Skeletal muscle satellite cell (primary cell): ENCODE data around the gene IGFBP5.

ENCODE experiments used
- H3K27me3 ChIP-seq: 2 replicates; pipeline ENCODE4 v1.7.0; 2013; ENCODE audit warnings: low read length; ENCODE audit not compliant: control insufficient read depth, insufficient read depth
- H3K36me3 ChIP-seq: 2 replicates; pipeline ENCODE4 v1.7.0; 2013; ENCODE audit warnings: mild to moderate bottlenecking, control low read depth, low read length; ENCODE audit not compliant: insufficient read depth
- H3K4me1 ChIP-seq: 2 replicates; pipeline ENCODE4 v1.7.0; 2013; ENCODE audit warnings: low read length; ENCODE audit not compliant: control insufficient read depth, insufficient read depth
- H3K4me2 ChIP-seq: 2 replicates; pipeline ENCODE4 v1.7.0; 2013; ENCODE audit warnings: mild to moderate bottlenecking, low read length
- H3K4me3 ChIP-seq: 2 replicates; pipeline ENCODE4 v1.7.0; 2013; ENCODE audit warnings: low read length
- H3K9ac ChIP-seq: 2 replicates; pipeline ENCODE4 v1.7.0; 2013; ENCODE audit warnings: mild to moderate bottlenecking, low read depth, low read length, moderate library complexity
- H3K9me3 ChIP-seq: replicated peaks from 2 replicates; pipeline ENCODE4 v1.7.0; 2013; ENCODE audit warnings: mild to moderate bottlenecking, control low read depth, low read length

IGFBP5 gene

GRCh38 chr2:216731465-216731864, 36.1 kb upstream of the IGFBP5 start:
- Histone ChIP-seq H3K4me1 (no peaks in the 10 kb centered on the region), H3K36me3 (no peaks in the 10 kb centered on the region), H3K4me3 (no peak overlapping the region), H3K9ac (no peak overlapping the region), H3K4me2 (no peak overlapping the region), H3K27me3 (peaks cover 29% of the 10 kb centered on the region), H3K9me3 (no peaks in the 10 kb centered on the region)

- Histone ChIP-seq H3K4me1 (no peaks in the 10 kb centered on the region), H3K4me2 (no peak overlapping the region), H3K9ac (no peak overlapping the region), H3K4me3 (no peak overlapping the region), H3K9me3 (no peaks in the 10 kb centered on the region), H3K27me3 (peaks cover 25% of the 10 kb centered on the region), H3K36me3 (no peaks in the 10 kb centered on the region)
These were observed 35.5 kb upstream of the IGFBP5 start for GRCh38 chr2:216730871-216731270.

GRCh38 chr2:216727346-216728122, 32.2 kb upstream of the IGFBP5 start:
- H3K36me3 ChIP-seq: no peaks in the 10 kb centered on the region
- no peak overlapping the region for H3K4me2 ChIP-seq
- no peak overlapping the region for H3K9ac ChIP-seq
- H3K4me3 ChIP-seq: no peak overlapping the region
- no peaks in the 10 kb centered on the region for H3K4me1 ChIP-seq
- peaks cover 28% of the 10 kb centered on the region for H3K27me3 ChIP-seq
- no peaks in the 10 kb centered on the region for H3K9me3 ChIP-seq

- H3K4me2 ChIP-seq: no peak overlapping the region
- H3K9me3 ChIP-seq: no peaks in the 10 kb centered on the region
- H3K4me1 ChIP-seq: no peaks in the 10 kb centered on the region
- H3K27me3 ChIP-seq: peaks cover 22% of the 10 kb centered on the region
- no peaks in the 10 kb centered on the region for H3K36me3 ChIP-seq
- H3K4me3 ChIP-seq: no peak overlapping the region
- no peak overlapping the region for H3K9ac ChIP-seq
These were observed 28.8 kb upstream of the IGFBP5 start for GRCh38 chr2:216724190-216724589.

- Histone ChIP-seq H3K4me2 (no peak overlapping the region), H3K27me3 (peaks cover 29% of the 10 kb centered on the region), H3K9me3 (no peaks in the 10 kb centered on the region), H3K4me1 (no peaks in the 10 kb centered on the region), H3K36me3 (no peaks in the 10 kb centered on the region), H3K4me3 (no peak overlapping the region), H3K9ac (no peak overlapping the region)
These were observed 25.8 kb upstream of the IGFBP5 start for GRCh38 chr2:216721141-216721540.

GRCh38 chr2:216720722-216721121, 25.4 kb upstream of the IGFBP5 start:
- Histone ChIP-seq H3K9me3 (no peaks in the 10 kb centered on the region), H3K36me3 (no peaks in the 10 kb centered on the region), H3K9ac (no peak overlapping the region), H3K4me1 (no peaks in the 10 kb centered on the region), H3K4me2 (no peak overlapping the region), H3K4me3 (no peak overlapping the region), H3K27me3 (peaks cover 29% of the 10 kb centered on the region)

- no peak overlapping the region for H3K4me2 ChIP-seq
- H3K36me3 ChIP-seq: no peaks in the 10 kb centered on the region
- H3K4me3 ChIP-seq: no peak overlapping the region
- H3K9ac ChIP-seq: no peak overlapping the region
- peaks cover 13% of the 10 kb centered on the region for H3K4me1 ChIP-seq
- peaks cover 21% of the 10 kb centered on the region for H3K27me3 ChIP-seq
- H3K9me3 ChIP-seq: no peaks in the 10 kb centered on the region
These were observed 22.7 kb upstream of the IGFBP5 start for GRCh38 chr2:216717907-216718615.

GRCh38 chr2:216717491-216717901, 22.1 kb upstream of the IGFBP5 start:
- Histone ChIP-seq H3K36me3 (no peaks in the 10 kb centered on the region), H3K9me3 (no peaks in the 10 kb centered on the region), H3K4me3 (no peak overlapping the region), H3K9ac (no peak overlapping the region), H3K4me2 (no peak overlapping the region), H3K27me3 (peaks cover 21% of the 10 kb centered on the region), H3K4me1 (peaks cover 13% of the 10 kb centered on the region)

- peaks cover 16% of the 10 kb centered on the region for H3K4me1 ChIP-seq
These were observed 20.8 kb upstream of the IGFBP5 start for GRCh38 chr2:216716109-216716508.

GRCh38 chr2:216715402-216715974, 20.1 kb upstream of the IGFBP5 start:
- Histone ChIP-seq H3K9me3 (no peaks in the 10 kb centered on the region), H3K9ac (no peak overlapping the region), H3K27me3 (peaks cover 16% of the 10 kb centered on the region), H3K4me2 (no peak overlapping the region), H3K4me3 (no peak overlapping the region), H3K4me1 (peaks cover 18% of the 10 kb centered on the region), H3K36me3 (no peaks in the 10 kb centered on the region)

More at GRCh38 chr2:216716109-216716508, 20.8 kb upstream of the IGFBP5 start:
- H3K9me3 ChIP-seq: no peaks in the 10 kb centered on the region
- H3K9ac ChIP-seq: no peak overlapping the region
- no peak overlapping the region for H3K4me3 ChIP-seq
- H3K27me3 ChIP-seq: peaks cover 16% of the 10 kb centered on the region
- no peaks in the 10 kb centered on the region for H3K36me3 ChIP-seq
- no peak overlapping the region for H3K4me2 ChIP-seq

- H3K9ac ChIP-seq: no peak overlapping the region
- peaks cover 18% of the 10 kb centered on the region for H3K4me1 ChIP-seq
- no peak overlapping the region for H3K4me3 ChIP-seq
- no peaks in the 10 kb centered on the region for H3K9me3 ChIP-seq
- peak overlapping the region; percentile 47 for H3K4me2 ChIP-seq
- peaks cover 7% of the 10 kb centered on the region for H3K27me3 ChIP-seq
- H3K36me3 ChIP-seq: no peaks in the 10 kb centered on the region
These were observed 19.0 kb upstream of the IGFBP5 start for GRCh38 chr2:216714376-216714775.
